BJ (cell line): ENCODE results near the gene IGFN1. TPM values are rescaled to one million over a fixed set of nuclear protein-coding genes. Genes with fewer than 3 reads are reported as not detected.

Source experiments
- CTCF ChIA-PET: fragments of 350-600 bp; formaldehyde crosslinking; extraction: SDS; loops from one replicate; lab custom pipeline; 2021; ENCODE audit warnings: antibody characterized with exemption, inconsistent platforms; lab: Yijun Ruan, JAX
- POLR2A ChIA-PET: fragments of 300-600 bp; sonication (Branson Sonifier 250); formaldehyde crosslinking; extraction: SDS; loops from one replicate; lab custom pipeline; 2021; ENCODE audit warnings: antibody characterized with exemption; lab: Charles Lee
- DNase-seq: peaks from one replicate; pipeline ENCODE4 v3.0.0-alpha.2; 2011; ENCODE audit warnings: low read depth
- H3K27me3 ChIP-seq: 2 replicates; pipeline ENCODE4 v1.6.0; 2011; ENCODE audit warnings: low read length; ENCODE audit not compliant: control insufficient read depth, insufficient read depth
- H3K36me3 ChIP-seq: 2 replicates; pipeline ENCODE4 v1.5.1; 2011; ENCODE audit warnings: low read length; ENCODE audit not compliant: control insufficient read depth, insufficient read depth
- H3K4me3 ChIP-seq: 2 replicates; pipeline ENCODE4 v1.5.1; 2011; ENCODE audit warnings: low read depth, mild to moderate bottlenecking, control low read depth, low read length
- polyA plus RNA-seq: library from polyadenylated mRNA; depleted of rRNA; stranded (reverse); fragments of >200 nt; gene quantifications from 2 replicates; pipeline ENCODE4 v1.2.3, GENCODE V29; 2011
- TF ChIP-seq, protein P1 (sequence below): IDR thresholded peaks from 2 replicates; pipeline ENCODE4 v1.5.1; 2011; ENCODE audit warnings: low read depth, mild to moderate bottlenecking, control low read depth, inconsistent platforms, low read length, moderate library complexity; ENCODE audit not compliant: insufficient read depth

Gene IGFN1
- polyA plus RNA-seq, 1 experiment = not detected

GRCh38 chr1:201153474-201154388, 36.9 kb upstream of the IGFN1 start:
- Histone ChIP-seq H3K36me3 (peaks cover 10% of the 10 kb centered on the region), H3K4me3 (peak overlapping the region; percentile 87), H3K27me3 (peaks cover 7% of the 10 kb centered on the region)
- CTCF ChIA-PET = interaction anchor here (0.6 to 1.5 kb wide), 5 partner anchors 12 to 551 kb away, joined by 3 to 7 read pairs (median 3); no protein-coding TSS in a partner anchor
- no peak for DNase-seq
- TF ChIP-seq, protein P1, sequence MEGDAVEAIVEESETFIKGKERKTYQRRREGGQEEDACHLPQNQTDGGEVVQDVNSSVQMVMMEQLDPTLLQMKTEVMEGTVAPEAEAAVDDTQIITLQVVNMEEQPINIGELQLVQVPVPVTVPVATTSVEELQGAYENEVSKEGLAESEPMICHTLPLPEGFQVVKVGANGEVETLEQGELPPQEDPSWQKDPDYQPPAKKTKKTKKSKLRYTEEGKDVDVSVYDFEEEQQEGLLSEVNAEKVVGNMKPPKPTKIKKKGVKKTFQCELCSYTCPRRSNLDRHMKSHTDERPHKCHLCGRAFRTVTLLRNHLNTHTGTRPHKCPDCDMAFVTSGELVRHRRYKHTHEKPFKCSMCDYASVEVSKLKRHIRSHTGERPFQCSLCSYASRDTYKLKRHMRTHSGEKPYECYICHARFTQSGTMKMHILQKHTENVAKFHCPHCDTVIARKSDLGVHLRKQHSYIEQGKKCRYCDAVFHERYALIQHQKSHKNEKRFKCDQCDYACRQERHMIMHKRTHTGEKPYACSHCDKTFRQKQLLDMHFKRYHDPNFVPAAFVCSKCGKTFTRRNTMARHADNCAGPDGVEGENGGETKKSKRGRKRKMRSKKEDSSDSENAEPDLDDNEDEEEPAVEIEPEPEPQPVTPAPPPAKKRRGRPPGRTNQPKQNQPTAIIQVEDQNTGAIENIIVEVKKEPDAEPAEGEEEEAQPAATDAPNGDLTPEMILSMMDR = no peak
- POLR2A ChIA-PET = interaction anchor here (0.6 kb wide), 1 partner anchor 138 kb away, joined by 4 read pairs; no protein-coding TSS in a partner anchor

GRCh38 chr1:201154389-201155165, 36.0 kb upstream of the IGFN1 start, which contains the start of gene TMEM9:
TMEM9 (minus strand) TSS chr1:201154474; CDS start chr1:201153923, 551 bp downstream.
- H3K4me3 ChIP-seq = peak within 1 kb of the TSS; percentile 87
- POLR2A ChIA-PET = no interaction called here
- peaks cover 8% of the 10 kb centered on the region for H3K36me3 ChIP-seq
- peak; percentile 67 for DNase-seq
- peaks cover 10% of the 10 kb centered on the region for H3K27me3 ChIP-seq
- TF ChIP-seq, protein P1 = no peak
- CTCF ChIA-PET = interaction anchor here (0.6 to 1.5 kb wide), 4 partner anchors 13 to 550 kb away, joined by 3 to 5 read pairs (median 3); no protein-coding TSS in a partner anchor

DNA sequence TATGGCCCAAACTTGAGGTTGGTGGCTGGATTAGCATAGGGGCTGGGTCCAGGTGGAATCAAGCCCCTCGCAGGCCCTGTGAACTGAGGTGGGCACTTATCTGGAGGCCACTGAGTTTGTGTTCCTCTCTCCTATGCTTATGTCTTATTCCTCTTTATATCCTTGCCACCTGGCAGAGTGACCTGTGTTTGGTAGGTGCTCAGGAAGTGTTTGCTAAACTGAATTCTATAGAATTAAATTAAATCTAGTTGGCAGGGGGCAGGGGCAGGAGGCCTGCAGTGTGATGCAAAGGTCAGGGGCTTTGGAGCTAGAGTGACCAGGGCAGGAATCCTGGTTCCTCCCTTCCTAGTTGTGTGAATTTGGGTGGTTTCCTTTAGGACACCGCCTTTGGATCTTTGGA, 35.3 kb upstream of the IGFN1 start:
- H3K36me3 ChIP-seq = peaks cover 7% of the 10 kb centered on the region
- DNase-seq = no peak
- ChIA-PET POLR2A (no interaction called here), CTCF (interaction anchor here (1.1 to 1.5 kb wide), 2 partner anchors 8 to 29 kb away, joined by 3 to 4 read pairs; no protein-coding TSS in a partner anchor)
- TF ChIP-seq, protein P1 = no peak
- no peak overlapping the region for H3K4me3 ChIP-seq
- H3K27me3 ChIP-seq = peaks cover 10% of the 10 kb centered on the region

DNA sequence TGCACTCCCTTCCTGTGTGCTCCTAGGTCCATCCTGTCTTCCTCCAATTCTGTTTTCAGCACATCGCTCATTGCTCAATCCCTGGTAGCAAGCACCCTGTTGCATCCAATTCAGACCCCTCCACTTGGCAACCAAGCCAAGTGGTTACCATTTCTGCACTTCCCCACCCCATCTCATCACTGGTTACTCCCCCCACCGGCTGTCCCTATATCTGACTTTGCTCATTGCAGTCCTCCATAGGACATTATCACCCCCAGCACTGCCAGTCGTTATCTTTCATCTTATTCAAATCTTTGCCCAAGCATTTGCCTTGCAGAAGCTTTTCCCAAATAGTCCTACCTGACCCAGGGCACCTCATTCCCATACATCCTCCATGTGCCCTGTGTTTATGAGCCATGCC, 34.3 kb upstream of the IGFN1 start:
- CTCF ChIA-PET = interaction anchor here (1.1 kb wide), 1 partner anchor 9 kb away, joined by 4 read pairs; no protein-coding TSS in a partner anchor
- POLR2A ChIA-PET = no interaction called here

More for the DNA sequence above, 34.3 kb upstream of the IGFN1 start:
- Histone ChIP-seq H3K27me3 (peaks cover 10% of the 10 kb centered on the region), H3K4me3 (no peak overlapping the region), H3K36me3 (peaks cover 5% of the 10 kb centered on the region)
- TF ChIP-seq, protein P1 = no peak
- no peak for DNase-seq
